ENCODE measurements around the gene KCNAB1.

DNA sequence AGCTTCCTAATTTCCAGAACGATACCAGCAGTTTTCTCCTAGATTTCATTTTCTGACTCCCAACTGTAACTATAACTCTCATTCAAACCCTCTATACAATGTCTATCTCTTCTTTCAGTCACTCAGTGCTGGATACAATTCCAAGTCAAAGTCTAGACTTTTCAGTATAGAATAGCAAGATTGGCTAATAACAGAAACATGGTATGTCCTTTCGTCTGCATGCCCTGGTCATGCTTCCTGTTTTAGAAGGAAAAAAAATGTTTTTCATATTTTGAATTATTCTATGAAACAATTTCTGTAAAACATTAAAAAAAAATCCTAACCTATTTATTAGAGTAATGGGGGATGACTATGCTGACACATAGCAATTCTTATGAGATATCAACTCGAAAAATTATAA lies 180.0 kb downstream of the KCNAB1 start:
- TF ChIP-seq MXD4 (CRISPR knock-in tag; IDR thresholded peaks at IDR 0.05; ENCODE audit: borderline replicate concordance) (no peak), ESRRA (CRISPR knock-in tag; IDR thresholded peaks at IDR 0.05; ENCODE audit: borderline replicate concordance) (no peak), FOXP1 (CRISPR knock-in tag; IDR thresholded peaks at IDR 0.05; ENCODE audit: borderline replicate concordance) (no peak)
- TF ChIP-seq, protein P1, sequence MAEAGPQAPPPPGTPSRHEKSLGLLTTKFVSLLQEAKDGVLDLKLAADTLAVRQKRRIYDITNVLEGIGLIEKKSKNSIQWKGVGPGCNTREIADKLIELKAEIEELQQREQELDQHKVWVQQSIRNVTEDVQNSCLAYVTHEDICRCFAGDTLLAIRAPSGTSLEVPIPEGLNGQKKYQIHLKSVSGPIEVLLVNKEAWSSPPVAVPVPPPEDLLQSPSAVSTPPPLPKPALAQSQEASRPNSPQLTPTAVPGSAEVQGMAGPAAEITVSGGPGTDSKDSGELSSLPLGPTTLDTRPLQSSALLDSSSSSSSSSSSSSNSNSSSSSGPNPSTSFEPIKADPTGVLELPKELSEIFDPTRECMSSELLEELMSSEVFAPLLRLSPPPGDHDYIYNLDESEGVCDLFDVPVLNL (CRISPR knock-in tag; IDR thresholded peaks at IDR 0.05; ENCODE audit: borderline replicate concordance, low read depth): no peak
- TF ChIP-seq, protein P2, sequence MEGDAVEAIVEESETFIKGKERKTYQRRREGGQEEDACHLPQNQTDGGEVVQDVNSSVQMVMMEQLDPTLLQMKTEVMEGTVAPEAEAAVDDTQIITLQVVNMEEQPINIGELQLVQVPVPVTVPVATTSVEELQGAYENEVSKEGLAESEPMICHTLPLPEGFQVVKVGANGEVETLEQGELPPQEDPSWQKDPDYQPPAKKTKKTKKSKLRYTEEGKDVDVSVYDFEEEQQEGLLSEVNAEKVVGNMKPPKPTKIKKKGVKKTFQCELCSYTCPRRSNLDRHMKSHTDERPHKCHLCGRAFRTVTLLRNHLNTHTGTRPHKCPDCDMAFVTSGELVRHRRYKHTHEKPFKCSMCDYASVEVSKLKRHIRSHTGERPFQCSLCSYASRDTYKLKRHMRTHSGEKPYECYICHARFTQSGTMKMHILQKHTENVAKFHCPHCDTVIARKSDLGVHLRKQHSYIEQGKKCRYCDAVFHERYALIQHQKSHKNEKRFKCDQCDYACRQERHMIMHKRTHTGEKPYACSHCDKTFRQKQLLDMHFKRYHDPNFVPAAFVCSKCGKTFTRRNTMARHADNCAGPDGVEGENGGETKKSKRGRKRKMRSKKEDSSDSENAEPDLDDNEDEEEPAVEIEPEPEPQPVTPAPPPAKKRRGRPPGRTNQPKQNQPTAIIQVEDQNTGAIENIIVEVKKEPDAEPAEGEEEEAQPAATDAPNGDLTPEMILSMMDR (IDR thresholded peaks at IDR 0.05): no peak

All from WTC11 (cell line).